ENCODE measurements around the gene ACY1. TPM values are rescaled to one million over a fixed set of nuclear protein-coding genes. Genes with fewer than 3 reads are reported as not detected.

The ACY1 gene
- total and polyA plus RNA-seq, 2 of the 13 experiments (the other 11 are each of a cell fraction or from before 2014, with no cell fraction given): 113 to 162 TPM

- TF ChIP-seq ZNF768 (CRISPR knock-in tag; IDR thresholded peaks at IDR 0.05) (peak; percentile 33; the same call in 1 of the 2 replicates), KDM3A (CRISPR knock-in tag; IDR thresholded peaks at IDR 0.05; ENCODE audit: low read depth) (0 out of 2 replicates have a peak, but pooled peaks have one; percentile 50), ATF1 (CRISPR knock-in tag; IDR thresholded peaks at IDR 0.05) (no peak), RBAK (CRISPR knock-in tag; IDR thresholded peaks at IDR 0.05) (no peak), EZH2 (conservative IDR thresholded peaks at IDR 0.05; ENCODE audit: low read depth, low read length) (no peak), SMC3 (IDR thresholded peaks at IDR 0.05; ENCODE audit: low read length) (peak; percentile 65), CCAR2 (optimal IDR thresholded peaks at IDR 0.05; ENCODE audit: low read depth, low read length) (no peak), ZKSCAN1 (IDR thresholded peaks at IDR 0.05; ENCODE audit: low read length) (no peak), SAP130 (CRISPR knock-in tag; IDR thresholded peaks at IDR 0.05; ENCODE audit: low read depth) (0 out of 2 replicates have a peak, but pooled peaks have one; percentile 11), IKZF1 (IDR thresholded peaks at IDR 0.05) (no peak), ZNF572 (CRISPR knock-in tag; IDR thresholded peaks at IDR 0.05) (peak; percentile 54; the same call in 1 of the 2 replicates), PCBP1 (IDR thresholded peaks at IDR 0.05; ENCODE audit: borderline replicate concordance, low read depth, low read length) (no peak), HDAC2 (CRISPR knock-in tag; IDR thresholded peaks at IDR 0.05) (0 out of 2 replicates have a peak, but pooled peaks have one; percentile 22), CTCF (CRISPR knock-in tag; IDR thresholded peaks at IDR 0.05) (peak; percentile 94), ZNF547 (CRISPR knock-in tag; IDR thresholded peaks at IDR 0.05) (no peak), ATM (IDR thresholded peaks at IDR 0.05; ENCODE audit: borderline replicate concordance) (no peak), ZC3H4 (CRISPR knock-in tag; IDR thresholded peaks at IDR 0.05; ENCODE audit: borderline replicate concordance) (no peak), TAF15 (IDR thresholded peaks at IDR 0.05; ENCODE audit: low read depth, low read length, poor library complexity, severe bottlenecking) (no peak), ZNF883 (CRISPR knock-in tag; IDR thresholded peaks at IDR 0.05; ENCODE audit: not compliant biosample characterization) (no peak), XRCC5 (optimal IDR thresholded peaks at IDR 0.05; ENCODE audit: low read length) (peak; percentile 12)
- TF ChIP-seq, protein P1, sequence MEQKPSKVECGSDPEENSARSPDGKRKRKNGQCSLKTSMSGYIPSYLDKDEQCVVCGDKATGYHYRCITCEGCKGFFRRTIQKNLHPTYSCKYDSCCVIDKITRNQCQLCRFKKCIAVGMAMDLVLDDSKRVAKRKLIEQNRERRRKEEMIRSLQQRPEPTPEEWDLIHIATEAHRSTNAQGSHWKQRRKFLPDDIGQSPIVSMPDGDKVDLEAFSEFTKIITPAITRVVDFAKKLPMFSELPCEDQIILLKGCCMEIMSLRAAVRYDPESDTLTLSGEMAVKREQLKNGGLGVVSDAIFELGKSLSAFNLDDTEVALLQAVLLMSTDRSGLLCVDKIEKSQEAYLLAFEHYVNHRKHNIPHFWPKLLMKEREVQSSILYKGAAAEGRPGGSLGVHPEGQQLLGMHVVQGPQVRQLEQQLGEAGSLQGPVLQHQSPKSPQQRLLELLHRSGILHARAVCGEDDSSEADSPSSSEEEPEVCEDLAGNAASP (CRISPR knock-in tag; IDR thresholded peaks at IDR 0.05; ENCODE audit: borderline replicate concordance): 0 out of 2 replicates have a peak, but pooled peaks have one; percentile 29
- TF ChIP-seq, protein P2, sequence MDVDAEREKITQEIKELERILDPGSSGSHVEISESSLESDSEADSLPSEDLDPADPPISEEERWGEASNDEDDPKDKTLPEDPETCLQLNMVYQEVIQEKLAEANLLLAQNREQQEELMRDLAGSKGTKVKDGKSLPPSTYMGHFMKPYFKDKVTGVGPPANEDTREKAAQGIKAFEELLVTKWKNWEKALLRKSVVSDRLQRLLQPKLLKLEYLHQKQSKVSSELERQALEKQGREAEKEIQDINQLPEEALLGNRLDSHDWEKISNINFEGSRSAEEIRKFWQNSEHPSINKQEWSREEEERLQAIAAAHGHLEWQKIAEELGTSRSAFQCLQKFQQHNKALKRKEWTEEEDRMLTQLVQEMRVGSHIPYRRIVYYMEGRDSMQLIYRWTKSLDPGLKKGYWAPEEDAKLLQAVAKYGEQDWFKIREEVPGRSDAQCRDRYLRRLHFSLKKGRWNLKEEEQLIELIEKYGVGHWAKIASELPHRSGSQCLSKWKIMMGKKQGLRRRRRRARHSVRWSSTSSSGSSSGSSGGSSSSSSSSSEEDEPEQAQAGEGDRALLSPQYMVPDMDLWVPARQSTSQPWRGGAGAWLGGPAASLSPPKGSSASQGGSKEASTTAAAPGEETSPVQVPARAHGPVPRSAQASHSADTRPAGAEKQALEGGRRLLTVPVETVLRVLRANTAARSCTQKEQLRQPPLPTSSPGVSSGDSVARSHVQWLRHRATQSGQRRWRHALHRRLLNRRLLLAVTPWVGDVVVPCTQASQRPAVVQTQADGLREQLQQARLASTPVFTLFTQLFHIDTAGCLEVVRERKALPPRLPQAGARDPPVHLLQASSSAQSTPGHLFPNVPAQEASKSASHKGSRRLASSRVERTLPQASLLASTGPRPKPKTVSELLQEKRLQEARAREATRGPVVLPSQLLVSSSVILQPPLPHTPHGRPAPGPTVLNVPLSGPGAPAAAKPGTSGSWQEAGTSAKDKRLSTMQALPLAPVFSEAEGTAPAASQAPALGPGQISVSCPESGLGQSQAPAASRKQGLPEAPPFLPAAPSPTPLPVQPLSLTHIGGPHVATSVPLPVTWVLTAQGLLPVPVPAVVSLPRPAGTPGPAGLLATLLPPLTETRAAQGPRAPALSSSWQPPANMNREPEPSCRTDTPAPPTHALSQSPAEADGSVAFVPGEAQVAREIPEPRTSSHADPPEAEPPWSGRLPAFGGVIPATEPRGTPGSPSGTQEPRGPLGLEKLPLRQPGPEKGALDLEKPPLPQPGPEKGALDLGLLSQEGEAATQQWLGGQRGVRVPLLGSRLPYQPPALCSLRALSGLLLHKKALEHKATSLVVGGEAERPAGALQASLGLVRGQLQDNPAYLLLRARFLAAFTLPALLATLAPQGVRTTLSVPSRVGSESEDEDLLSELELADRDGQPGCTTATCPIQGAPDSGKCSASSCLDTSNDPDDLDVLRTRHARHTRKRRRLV (CRISPR knock-in tag; IDR thresholded peaks at IDR 0.05): no peak
Measured at GRCh38 chr3:52004163-52004787, 20.9 kb downstream of the ACY1 start (continued).

All from HepG2 (cell line).